22Rv1 (cell line): Measurements from ENCODE around the gene SLC2A9.

Experiments
- ZFX ChIP-seq: fragments of 450-650 bp; IDR thresholded peaks from 2 replicates; pipeline ENCODE4 v1.6.1; 2017; ENCODE audit warnings: antibody characterized with exemption, borderline replicate concordance
- TF ChIP-seq, protein P1 (sequence below): fragments of 450-650 bp; IDR thresholded peaks from 2 replicates; pipeline ENCODE4 v1.5.1; 2017; ENCODE audit warnings: mild to moderate bottlenecking

DNA sequence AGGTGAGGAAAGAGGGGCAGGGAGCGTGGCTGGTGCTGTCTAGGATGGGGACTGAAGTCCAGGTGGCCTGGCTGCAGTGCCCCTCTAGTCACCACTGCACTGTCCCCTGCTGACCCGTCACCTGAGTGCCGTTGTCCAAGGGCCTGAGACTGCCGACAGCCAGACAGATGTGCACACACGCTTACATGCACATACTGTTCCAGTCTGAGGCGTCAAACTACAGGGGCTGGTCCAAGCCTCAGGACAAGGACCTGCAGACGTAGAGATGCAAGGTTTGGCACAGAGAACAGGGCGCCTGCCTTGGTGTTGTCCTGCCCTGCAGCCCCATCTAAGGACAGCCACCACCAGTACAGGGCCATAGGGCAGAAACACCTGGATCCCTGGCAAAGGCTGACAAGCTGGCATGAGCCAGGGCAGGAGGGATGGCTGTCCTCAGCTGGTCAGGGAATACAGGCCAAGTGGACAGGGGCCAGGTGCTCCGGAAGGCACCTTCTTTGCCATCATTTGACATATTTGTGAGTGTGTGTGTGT, 1.7 kb downstream of the SLC2A9 start:
- TF ChIP-seq, protein P1, sequence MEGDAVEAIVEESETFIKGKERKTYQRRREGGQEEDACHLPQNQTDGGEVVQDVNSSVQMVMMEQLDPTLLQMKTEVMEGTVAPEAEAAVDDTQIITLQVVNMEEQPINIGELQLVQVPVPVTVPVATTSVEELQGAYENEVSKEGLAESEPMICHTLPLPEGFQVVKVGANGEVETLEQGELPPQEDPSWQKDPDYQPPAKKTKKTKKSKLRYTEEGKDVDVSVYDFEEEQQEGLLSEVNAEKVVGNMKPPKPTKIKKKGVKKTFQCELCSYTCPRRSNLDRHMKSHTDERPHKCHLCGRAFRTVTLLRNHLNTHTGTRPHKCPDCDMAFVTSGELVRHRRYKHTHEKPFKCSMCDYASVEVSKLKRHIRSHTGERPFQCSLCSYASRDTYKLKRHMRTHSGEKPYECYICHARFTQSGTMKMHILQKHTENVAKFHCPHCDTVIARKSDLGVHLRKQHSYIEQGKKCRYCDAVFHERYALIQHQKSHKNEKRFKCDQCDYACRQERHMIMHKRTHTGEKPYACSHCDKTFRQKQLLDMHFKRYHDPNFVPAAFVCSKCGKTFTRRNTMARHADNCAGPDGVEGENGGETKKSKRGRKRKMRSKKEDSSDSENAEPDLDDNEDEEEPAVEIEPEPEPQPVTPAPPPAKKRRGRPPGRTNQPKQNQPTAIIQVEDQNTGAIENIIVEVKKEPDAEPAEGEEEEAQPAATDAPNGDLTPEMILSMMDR: no peak
- TF ChIP-seq ZFX: no peak
